ENCODE data around the gene CEP290.

- TF ChIP-seq, protein P1, sequence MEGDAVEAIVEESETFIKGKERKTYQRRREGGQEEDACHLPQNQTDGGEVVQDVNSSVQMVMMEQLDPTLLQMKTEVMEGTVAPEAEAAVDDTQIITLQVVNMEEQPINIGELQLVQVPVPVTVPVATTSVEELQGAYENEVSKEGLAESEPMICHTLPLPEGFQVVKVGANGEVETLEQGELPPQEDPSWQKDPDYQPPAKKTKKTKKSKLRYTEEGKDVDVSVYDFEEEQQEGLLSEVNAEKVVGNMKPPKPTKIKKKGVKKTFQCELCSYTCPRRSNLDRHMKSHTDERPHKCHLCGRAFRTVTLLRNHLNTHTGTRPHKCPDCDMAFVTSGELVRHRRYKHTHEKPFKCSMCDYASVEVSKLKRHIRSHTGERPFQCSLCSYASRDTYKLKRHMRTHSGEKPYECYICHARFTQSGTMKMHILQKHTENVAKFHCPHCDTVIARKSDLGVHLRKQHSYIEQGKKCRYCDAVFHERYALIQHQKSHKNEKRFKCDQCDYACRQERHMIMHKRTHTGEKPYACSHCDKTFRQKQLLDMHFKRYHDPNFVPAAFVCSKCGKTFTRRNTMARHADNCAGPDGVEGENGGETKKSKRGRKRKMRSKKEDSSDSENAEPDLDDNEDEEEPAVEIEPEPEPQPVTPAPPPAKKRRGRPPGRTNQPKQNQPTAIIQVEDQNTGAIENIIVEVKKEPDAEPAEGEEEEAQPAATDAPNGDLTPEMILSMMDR (IDR thresholded peaks at IDR 0.05; ENCODE audit: poor library complexity, severe bottlenecking): no peak
- TF ChIP-seq EP300 (conservative IDR thresholded peaks at IDR 0.05; ENCODE audit: poor library complexity, severe bottlenecking): no peak
- TF ChIP-seq MXI1 (conservative IDR thresholded peaks at IDR 0.05; ENCODE audit: poor library complexity, severe bottlenecking): no peak
- no peak for TF ChIP-seq SMC3 (conservative IDR thresholded peaks at IDR 0.05; ENCODE audit: poor library complexity)
Observed at GRCh38 chr12:88113871-88114270, 28.0 kb downstream of the CEP290 start.

All from neural cell (in vitro differentiated cells).